Suppressor macrophage (primary cell): ENCODE data around the gene MLLT3.

ENCODE experiments used
- DNase-seq, 4 experiments: peaks; one replicate each; pipeline ENCODE4 v3.0.0-alpha.2; 2020 to 2022

Gene MLLT3

GRCh38 chr9:20373263-20373662 is 249.0 kb downstream of the MLLT3 start:
- no peak for DNase-seq

DNA sequence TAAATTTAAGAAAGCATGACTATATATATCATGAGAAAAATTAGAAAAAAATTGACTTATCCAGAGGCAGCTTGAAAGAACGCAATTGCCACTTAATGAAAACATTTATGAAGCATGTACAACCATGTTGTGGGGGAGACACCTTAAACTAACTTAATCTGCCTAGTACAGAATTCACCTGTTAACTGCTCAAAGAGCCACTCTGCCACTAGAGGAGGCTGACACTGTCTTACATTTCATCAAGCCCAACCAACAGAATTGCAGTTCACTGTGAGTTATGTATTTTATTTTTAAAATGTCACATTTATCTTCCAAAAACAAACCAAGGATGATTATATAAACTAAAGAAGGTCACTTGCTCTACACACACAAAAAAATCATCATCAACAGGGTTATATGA is 252.9 kb downstream of the MLLT3 start:
- DNase-seq, result no peak

DNA sequence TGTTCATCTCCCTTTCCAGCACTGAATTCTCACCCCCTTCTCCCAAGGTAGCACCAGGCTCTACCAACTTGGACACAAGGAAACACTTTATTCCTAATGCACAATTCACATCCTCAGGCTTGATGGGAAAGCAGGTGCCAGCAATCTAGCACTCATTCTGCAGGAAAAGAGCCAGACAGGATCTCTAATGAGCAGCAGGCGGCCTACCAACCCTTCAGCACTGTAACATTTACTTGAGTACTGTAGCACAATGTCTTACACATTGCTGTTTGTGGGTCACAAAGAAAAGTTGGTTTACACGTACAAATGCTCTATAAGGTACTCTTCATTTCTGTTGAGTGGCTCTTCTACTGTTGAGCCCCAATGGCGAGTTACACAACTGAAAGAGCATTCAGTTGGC is 254.4 kb downstream of the MLLT3 start:
- DNase-seq, result no peak

- DNase-seq, result no peak
Observed at GRCh38 chr9:20364959-20365358, 257.3 kb downstream of the MLLT3 start.

DNA sequence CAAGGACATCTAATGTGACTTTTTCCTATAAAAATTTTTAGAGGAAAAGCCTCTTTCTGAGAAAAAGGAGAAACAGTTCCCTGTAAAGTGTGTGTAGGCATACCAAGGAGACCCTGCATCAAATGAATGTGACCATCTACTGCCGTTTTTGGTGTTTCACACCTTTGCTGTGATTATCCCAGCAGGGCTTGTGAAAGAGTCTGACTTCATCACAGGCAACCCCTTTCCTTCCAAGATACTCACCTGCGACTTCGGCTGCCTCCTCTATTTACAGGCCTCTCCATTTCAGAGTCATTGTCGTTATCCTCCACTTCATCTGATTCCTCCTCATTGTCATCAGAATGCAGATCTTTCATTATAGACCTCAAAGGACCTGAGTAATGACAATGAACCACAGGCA is 259.1 kb downstream of the MLLT3 start:
- no peak for DNase-seq

DNA sequence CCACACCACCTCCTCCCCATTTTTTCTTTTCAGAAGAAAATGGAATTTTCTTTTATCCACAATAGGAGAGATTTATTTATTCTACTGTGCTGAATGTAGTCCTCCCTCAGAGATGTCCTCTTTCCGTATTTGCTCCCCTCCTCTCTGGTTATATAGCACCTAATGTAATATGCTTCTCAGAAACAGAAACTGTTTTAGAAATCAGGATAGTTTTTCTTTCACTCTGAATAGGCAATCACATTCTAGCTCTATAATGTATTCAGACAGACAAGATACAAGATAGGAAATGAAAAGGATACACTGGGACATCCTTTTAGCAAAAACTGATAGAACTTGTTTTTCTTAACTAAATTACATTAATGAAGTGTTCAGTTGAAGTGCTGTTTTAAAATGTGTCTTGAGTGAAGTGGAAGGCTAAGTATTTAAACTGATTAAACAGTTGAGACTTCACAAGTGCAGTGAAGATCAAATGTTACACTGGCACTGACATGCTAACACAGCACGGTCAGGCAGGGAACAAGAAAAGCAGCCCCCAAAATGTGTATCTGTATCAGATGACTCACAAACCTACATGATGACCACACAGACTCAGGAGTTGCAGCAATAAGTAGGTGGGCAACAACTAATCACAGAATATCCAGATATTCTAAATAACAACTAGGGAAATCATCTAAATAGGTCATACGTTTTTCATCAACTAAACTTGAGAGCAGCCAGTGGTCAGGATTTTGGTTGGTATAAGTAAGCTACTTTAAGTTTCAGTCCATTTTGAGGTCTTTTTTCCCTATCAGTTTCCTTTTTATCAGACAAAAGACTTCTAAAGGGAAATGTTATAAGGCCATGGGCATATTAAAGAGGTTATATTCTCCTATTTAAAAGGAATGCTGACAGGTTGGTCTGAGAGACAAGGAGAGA is 260.4 kb downstream of the MLLT3 start:
- no peak for DNase-seq

GRCh38 chr9:20361229-20361628 is 261.1 kb downstream of the MLLT3 start:
- DNase-seq, result no peak

GRCh38 chr9:20358207-20358606 is 264.1 kb downstream of the MLLT3 start:
- peak in 1 of 4 experiments; percentile 5 for DNase-seq

DNA sequence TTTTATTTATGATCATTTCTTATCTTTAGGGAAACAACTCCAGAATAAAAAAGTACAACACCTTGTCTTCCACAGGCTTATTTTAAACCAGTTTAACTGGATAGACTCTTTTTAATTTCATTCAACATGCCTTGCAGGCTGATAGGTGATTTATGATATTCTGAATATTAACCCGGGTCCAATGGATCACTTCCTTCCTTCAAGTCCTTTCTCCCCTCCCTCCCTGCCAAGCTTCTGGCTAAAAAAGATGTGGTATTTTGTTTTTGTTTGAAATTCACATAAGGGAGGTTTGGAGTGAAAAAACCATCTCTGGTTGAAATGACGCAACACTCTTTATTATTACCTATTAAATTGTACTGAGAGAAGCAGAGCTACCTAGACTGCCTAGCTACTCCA is 265.3 kb downstream of the MLLT3 start:
- no peak for DNase-seq

DNA sequence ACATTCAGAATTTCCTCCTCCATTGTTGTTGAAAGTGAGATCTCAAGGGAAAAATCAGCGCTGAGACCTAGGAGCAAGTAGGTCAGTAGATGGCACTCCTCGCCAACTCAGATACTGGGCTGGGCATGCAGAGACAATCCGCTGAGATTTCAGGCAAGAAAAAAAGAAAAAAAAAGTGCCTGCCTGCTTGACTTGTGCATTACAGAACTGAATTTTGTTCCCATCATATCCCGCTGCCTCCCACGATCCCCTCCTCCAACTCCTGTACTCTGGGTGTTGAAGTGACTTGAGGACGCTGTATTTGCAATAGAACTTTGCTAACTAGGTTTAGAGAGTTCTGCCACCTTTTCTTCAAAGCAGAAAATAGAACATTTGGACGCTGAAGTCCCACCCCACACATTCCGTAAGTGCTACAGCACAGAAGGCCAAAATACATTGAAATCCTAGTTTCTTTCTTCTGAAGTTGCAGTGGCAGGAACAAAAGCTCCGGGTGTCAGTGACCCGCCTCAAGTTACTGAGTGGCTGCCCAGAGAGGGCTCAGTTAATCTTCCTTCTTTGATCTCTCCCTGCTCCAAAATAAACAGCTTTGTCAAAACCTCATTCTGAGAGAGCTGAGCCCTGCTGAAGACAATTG is 265.8 kb downstream of the MLLT3 start:
- DNase-seq, result peak; percentile 31 to 61 (median 54)

- no peak for DNase-seq
Observed at GRCh38 chr9:20355022-20355421, 267.3 kb downstream of the MLLT3 start.

DNA sequence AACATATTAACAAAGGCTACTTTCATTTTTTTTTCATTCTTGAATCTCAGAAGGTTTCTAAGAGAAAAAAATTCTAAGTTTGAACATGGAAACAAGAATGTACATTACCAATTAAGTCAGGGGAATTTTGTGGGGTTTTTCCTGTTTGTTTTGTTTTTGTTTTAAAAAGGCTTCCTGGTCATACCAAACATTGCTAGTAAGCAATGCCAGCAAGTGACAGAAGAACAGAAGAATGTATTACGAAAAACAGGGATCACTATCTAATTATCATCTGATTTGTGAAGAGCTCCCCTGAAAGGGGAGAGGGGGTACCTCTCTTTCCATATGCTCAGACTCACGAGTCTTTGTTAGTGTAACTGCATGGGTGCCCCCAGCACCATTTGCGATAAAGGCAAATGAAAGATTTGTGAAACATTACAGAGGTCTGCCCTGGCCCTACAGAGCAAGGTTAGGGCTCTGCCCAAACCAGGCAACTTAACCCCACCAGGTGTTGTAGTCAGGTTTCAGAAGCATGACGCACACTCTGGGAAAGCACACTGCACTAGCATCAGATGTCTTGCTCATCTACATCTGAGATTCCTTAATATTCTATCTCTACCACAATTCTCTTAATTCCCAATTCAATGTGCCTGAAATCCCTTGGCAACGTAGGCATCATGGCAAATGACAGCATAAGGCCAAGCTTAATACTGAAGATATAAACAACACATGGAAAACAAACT is 268.2 kb downstream of the MLLT3 start:
- no peak for DNase-seq

GRCh38 chr9:20353524-20353923 is 268.8 kb downstream of the MLLT3 start:
- no peak for DNase-seq

DNA sequence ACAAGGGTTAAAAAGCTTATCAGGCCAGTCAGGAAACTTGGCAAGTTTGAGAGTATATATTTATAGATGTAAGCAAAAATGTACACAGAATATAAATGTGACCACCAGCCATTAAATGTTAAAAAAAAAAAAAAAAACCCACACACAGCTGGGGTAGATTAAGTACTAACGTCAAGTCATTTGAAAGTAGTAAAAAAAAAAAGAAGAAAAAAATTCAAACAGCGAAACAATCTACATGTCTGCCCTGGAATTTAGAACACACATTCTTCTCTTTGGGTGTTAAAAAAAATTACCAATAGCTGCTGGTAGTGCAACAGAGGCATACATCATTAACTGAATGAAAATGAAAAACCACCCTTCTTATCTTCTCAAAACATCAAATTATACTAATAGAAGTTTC is 269.7 kb downstream of the MLLT3 start:
- no peak for DNase-seq

- no peak for DNase-seq
Observed at GRCh38 chr9:20351715-20352114, 270.6 kb downstream of the MLLT3 start.

- no peak for DNase-seq
Observed at GRCh38 chr9:20349568-20349967, 272.7 kb downstream of the MLLT3 start.

GRCh38 chr9:20343325-20343724 is 279.0 kb downstream of the MLLT3 start:
- DNase-seq, result no peak

DNA sequence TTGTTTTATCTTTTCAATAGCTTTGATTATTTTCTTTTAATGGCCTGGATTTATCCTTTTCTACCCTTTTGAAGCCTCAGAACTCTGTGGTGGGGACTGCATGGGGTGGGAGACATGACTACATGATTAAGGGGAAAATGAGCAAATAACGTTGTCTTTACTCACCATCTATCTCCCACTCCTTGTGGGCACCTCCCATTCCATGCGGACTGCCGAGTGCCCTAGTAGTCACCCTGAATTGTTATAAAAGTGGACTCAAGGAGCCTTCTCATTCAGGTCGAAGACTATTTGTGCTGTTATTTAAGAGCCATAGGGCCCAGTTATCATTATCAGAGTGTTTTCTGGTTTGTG is 281.8 kb downstream of the MLLT3 start:
- DNase-seq, result no peak

- no peak for DNase-seq
Observed at GRCh38 chr9:20335668-20336332, 286.5 kb downstream of the MLLT3 start.

GRCh38 chr9:20333991-20334390 is 288.3 kb downstream of the MLLT3 start:
- no peak for DNase-seq

GRCh38 chr9:20331095-20331685 is 291.1 kb downstream of the MLLT3 start:
- DNase-seq, result no peak

GRCh38 chr9:20330688-20331087 is 291.6 kb downstream of the MLLT3 start:
- no peak for DNase-seq

GRCh38 chr9:20326516-20326915 is 295.8 kb downstream of the MLLT3 start:
- DNase-seq, result no peak
